HCT116 (cell line): Measurements from ENCODE around the gene RBP7. TPM values are rescaled to one million over a fixed set of nuclear protein-coding genes. Genes with fewer than 3 reads are reported as not detected.

Experiments used
- ATAC-seq: fragments of 200-7000 bp; cut with Tn5 transposase; 2 replicates; pipeline ENCODE4 v1.9.1; 2020; ENCODE audit warnings: mild to moderate bottlenecking, moderate library complexity
- BruUV-seq: library from RNA; stranded (reverse); fragments of 400-500 nt; replicated peaks from 2 replicates; lab custom pipeline; 2021; lab: Mats Ljungman, UMichigan
- CTCF ChIA-PET: fragments of 300-600 bp; sonication (Branson Sonifier 250); formaldehyde crosslinking; loops from one replicate; lab custom pipeline; 2021; ENCODE audit warnings: antibody characterized with exemption; lab: Charles Lee
- POLR2A ChIA-PET: fragments of 300-600, 350-600 bp; sonication (Branson Sonifier 250); formaldehyde crosslinking; loops from one replicate; lab custom pipeline; 2021; ENCODE audit warnings: antibody characterized with exemption; lab: Charles Lee
- RAD21 ChIA-PET, 2 experiments: fragments of 300-600 bp; sonication (Branson Sonifier 250); formaldehyde crosslinking; loops; one replicate each; lab custom pipeline; 2023; ENCODE audit warnings: low total read pairs in 2 of 2; ENCODE audit not compliant: uncharacterized antibody in 2 of 2, unreplicated experiment in 2 of 2, low non-redundant PET in 1 of 2; lab: Charles Lee
- DNase-seq: peaks from one replicate; pipeline ENCODE4 v3.0.0-alpha.2; 2010; ENCODE audit warnings: low read depth, low spot score
- H2AFZ ChIP-seq: fragments of 200-600 bp; shearing (Covaris generic), sonication (generic); 2 replicates; pipeline ENCODE4 v1.6.1; 2017; ENCODE audit warnings: low read depth, mixed run types, mixed read lengths, antibody characterized with exemption, low read length; ENCODE audit not compliant: poor library complexity, severe bottlenecking
- H3K27ac ChIP-seq: 2 replicates; pipeline ENCODE4 v1.5.1; 2012; ENCODE audit warnings: low read depth, low read length
- H3K27me3 ChIP-seq: fragments of 200-600 bp; sonication (generic); 2 replicates; pipeline ENCODE4 v1.6.1; 2016; ENCODE audit warnings: mixed run types, low read length, mixed read lengths; ENCODE audit not compliant: insufficient read depth
- H3K36me3 ChIP-seq, 2 experiments: fragments of 200-500 bp in 1 of 2; fragments of 200-600 bp in 1 of 2; sonication (Bioruptor generic) in 1 of 2; sonication (generic) in 1 of 2; 2 replicates each; pipeline versions ENCODE4 v1.5.1 to v1.6.1; 2014 to 2016; ENCODE audit warnings: low read length in 2 of 2, inconsistent platforms in 1 of 2, mixed read lengths in 1 of 2, mixed run types in 1 of 2; ENCODE audit not compliant: insufficient read depth in 2 of 2, control insufficient read depth in 1 of 2
- H3K4me1 ChIP-seq, 2 experiments: fragments of 200-600 bp in 1 of 2; sonication (generic) in 1 of 2; 2 replicates each; pipeline versions ENCODE4 v1.5.1 to v1.6.1; 2012 to 2017; ENCODE audit warnings: low read length in 2 of 2, inconsistent platforms in 1 of 2, mild to moderate bottlenecking in 1 of 2, mixed read lengths in 1 of 2, mixed run types in 1 of 2, moderate library complexity in 1 of 2; ENCODE audit not compliant: insufficient read depth in 2 of 2, control insufficient read depth in 1 of 2
- H3K4me2 ChIP-seq: fragments of 200-600 bp; sonication (generic); 2 replicates; pipeline ENCODE4 v1.6.1; 2017; ENCODE audit warnings: mixed run types, low read length, mixed read lengths
- H3K4me3 ChIP-seq, 2 experiments: fragments of 200-600 bp in 1 of 2; sonication (generic) in 1 of 2; replicated peaks in 1 of 2; 2 replicates each; pipeline ENCODE4 v1.5.1; 2011 to 2016; ENCODE audit warnings: low read length in 2 of 2, control low read depth in 1 of 2, low read depth in 1 of 2, mild to moderate bottlenecking in 1 of 2, mixed read lengths in 1 of 2, mixed run types in 1 of 2
- H3K79me2 ChIP-seq: fragments of 200-600 bp; sonication (generic); 2 replicates; pipeline ENCODE4 v1.6.1; 2017; ENCODE audit warnings: mild to moderate bottlenecking, mixed run types, low read length, moderate library complexity, mixed read lengths; ENCODE audit not compliant: insufficient read depth
- H3K9ac ChIP-seq: fragments of 200-600 bp; sonication (generic); 2 replicates; pipeline ENCODE4 v1.6.1; 2016; ENCODE audit warnings: low read length, mixed read lengths
- H3K9me2 ChIP-seq: fragments of 200-600 bp; sonication (generic), shearing (Covaris generic); 2 replicates; pipeline ENCODE4 v1.6.1; 2017; ENCODE audit warnings: mixed run types, mild to moderate bottlenecking, moderate library complexity; ENCODE audit not compliant: insufficient read depth
- H3K9me3 ChIP-seq, 2 experiments: fragments of 200-500 bp in 1 of 2; fragments of 200-600 bp in 1 of 2; sonication (Bioruptor generic) in 1 of 2; sonication (generic) in 1 of 2; 2 replicates each; pipeline ENCODE4 v1.6.1; 2014 to 2017; ENCODE audit warnings: low read length in 2 of 2, mixed read lengths in 2 of 2, inconsistent platforms in 1 of 2, low read depth in 1 of 2, mild to moderate bottlenecking in 1 of 2, mixed run types in 1 of 2, moderate library complexity in 1 of 2; ENCODE audit not compliant: control insufficient read depth in 1 of 2, insufficient read depth in 1 of 2
- H4K20me1 ChIP-seq: fragments of 200-600 bp; sonication (generic), shearing (Covaris generic); 2 replicates; pipeline ENCODE4 v1.6.1; 2017; ENCODE audit warnings: mixed run types, mild to moderate bottlenecking, moderate library complexity; ENCODE audit not compliant: insufficient read depth
- CBX3 ChIP-seq: IDR thresholded peaks from 2 replicates; pipeline ENCODE4 v1.6.1; 2012; ENCODE audit warnings: low read depth
- CEBPB ChIP-seq: IDR thresholded peaks from 2 replicates; pipeline ENCODE4 v1.6.1; 2012; ENCODE audit warnings: low read depth
- JUND ChIP-seq: IDR thresholded peaks from 2 replicates; pipeline ENCODE4 v1.6.1; 2012
- MAX ChIP-seq: IDR thresholded peaks from 2 replicates; pipeline ENCODE4 v1.6.1; 2012
- POLR2A ChIP-seq: IDR thresholded peaks from 2 replicates; pipeline ENCODE4 v1.7.0; 2011; ENCODE audit warnings: borderline replicate concordance; ENCODE audit not compliant: insufficient read depth, insufficient read length; ENCODE audit errors: extremely low read depth
- RAD21 ChIP-seq: IDR thresholded peaks from 2 replicates; pipeline ENCODE4 v1.6.1; 2012; ENCODE audit warnings: low read depth, mild to moderate bottlenecking
- SIN3A ChIP-seq: IDR thresholded peaks from 2 replicates; pipeline ENCODE4 v1.6.1; 2012; ENCODE audit warnings: low read depth
- SRF ChIP-seq: IDR thresholded peaks from 2 replicates; pipeline ENCODE4 v1.6.1; 2012; ENCODE audit warnings: low read depth
- TCF7L2 ChIP-seq: IDR thresholded peaks from 2 replicates; pipeline ENCODE4 v1.7.0; 2011; ENCODE audit warnings: borderline replicate concordance, inconsistent platforms; ENCODE audit not compliant: insufficient read depth, insufficient read length; ENCODE audit errors: extremely low read depth
- YY1 ChIP-seq: IDR thresholded peaks from 2 replicates; pipeline ENCODE4 v1.6.1; 2011; ENCODE audit warnings: low read length, low read depth, moderate library complexity, mild to moderate bottlenecking; ENCODE audit not compliant: insufficient replicate concordance; ENCODE audit errors: extremely low read depth
- intact Hi-C: fragments of 100-400 bp; cut with micrococcal nuclease; formaldehyde crosslinking; loops from 2 replicates; pipeline ENCODE4 v1.10.0; 2022
- total RNA-seq: library from RNA; stranded (reverse); gene quantifications from one replicate; pipeline ENCODE4 v1.2.1, GENCODE V29; 2021; ENCODE audit not compliant: unreplicated experiment

RBP7 gene
- total RNA-seq, 1 experiment from 2014 or later = 45.6 TPM

- Histone ChIP-seq H4K20me1 (no peaks in the 10 kb centered on the region), H3K79me2 (no peaks in the 10 kb centered on the region), H3K36me3 (no peaks in the 10 kb centered on the region), H2AFZ (no peak overlapping the region), H3K4me3 (no peak overlapping the region), H3K27ac (no peak overlapping the region), H3K9ac (no peak overlapping the region), H3K27me3 (no peaks in the 10 kb centered on the region), H3K4me1 (no peaks in the 10 kb centered on the region), H3K9me3 (no peaks in the 10 kb centered on the region), H3K4me2 (no peak overlapping the region), H3K9me2 (no peaks in the 10 kb centered on the region)
- ChIA-PET CTCF (no interaction called here), POLR2A (no interaction called here), RAD21 (no interaction called here)
- DNase-seq (no peak), ATAC-seq (no peak)
- intact Hi-C loops = no loop called here
- no TSS peak for BruUV-seq
- TF ChIP-seq TCF7L2 (no peak), CBX3 (no peak), MAX (no peak), JUND (no peak), CEBPB (no peak), SRF (no peak), POLR2A (no peak), SIN3A (no peak)
Observed at GRCh38 chr1:9989773-9990172, 7.3 kb upstream of the RBP7 start.

- no peak for ATAC-seq
- Histone ChIP-seq H2AFZ (no peak overlapping the region), H3K4me1 (no peaks in the 10 kb centered on the region), H3K9ac (no peak overlapping the region), H3K36me3 (no peaks in the 10 kb centered on the region), H3K4me2 (no peak overlapping the region), H3K27me3 (no peaks in the 10 kb centered on the region), H3K27ac (no peak overlapping the region), H3K4me3 (no peak overlapping the region), H3K79me2 (no peaks in the 10 kb centered on the region)
- intact Hi-C loops = no loop called here
- RAD21 ChIA-PET = no interaction called here
- no peak for DNase-seq
- TF ChIP-seq MAX (no peak), YY1 (no peak), POLR2A (no peak), JUND (no peak), RAD21 (no peak)
- TF ChIP-seq, all 23 proteins: peak for 0
- no TSS peak for BruUV-seq
- Histone ChIP-seq H3K9me3 (no peaks in the 10 kb centered on the region), H4K20me1 (no peaks in the 10 kb centered on the region), H3K9me2 (no peaks in the 10 kb centered on the region)
- CTCF ChIA-PET = interaction anchor here (0.7 kb wide), 1 partner anchor 10 kb away, joined by 3 read pairs; no protein-coding TSS in a partner anchor
- POLR2A ChIA-PET = no interaction called here
Observed at GRCh38 chr1:9990944-9991343, 6.1 kb upstream of the RBP7 start.
